A549 (cell line): ENCODE results near the gene WNT3A.

Experiments
- CTCF ChIP-seq: fragments of >200 bp; sonication (Bioruptor Twin); formaldehyde crosslinking; IDR thresholded peaks from 3 replicates; pipeline ENCODE4 v1.5.1; 2016
- GATA3 ChIP-seq: IDR thresholded peaks from 2 replicates; pipeline ENCODE4 v1.6.1; 2012; ENCODE audit warnings: borderline replicate concordance
- HDAC2 ChIP-seq: fragments of 200-600 bp; sonication (generic); IDR thresholded peaks from 2 replicates; pipeline ENCODE4 v1.6.1; 2016

GRCh38 chr1:228045871-228046270 is 39.1 kb downstream of the WNT3A start:
- TF ChIP-seq HDAC2 (no peak), CTCF (no peak), GATA3 (no peak)
